ENCODE data around the gene ERP27. TPM values are rescaled to one million over a fixed set of nuclear protein-coding genes. Genes with fewer than 3 reads are reported as not detected.

Gene ERP27
- not detected in 5 replicates for total RNA-seq (2022; extraction: Qiagen RNA extraction; ENCODE audit: low read depth)

DNA sequence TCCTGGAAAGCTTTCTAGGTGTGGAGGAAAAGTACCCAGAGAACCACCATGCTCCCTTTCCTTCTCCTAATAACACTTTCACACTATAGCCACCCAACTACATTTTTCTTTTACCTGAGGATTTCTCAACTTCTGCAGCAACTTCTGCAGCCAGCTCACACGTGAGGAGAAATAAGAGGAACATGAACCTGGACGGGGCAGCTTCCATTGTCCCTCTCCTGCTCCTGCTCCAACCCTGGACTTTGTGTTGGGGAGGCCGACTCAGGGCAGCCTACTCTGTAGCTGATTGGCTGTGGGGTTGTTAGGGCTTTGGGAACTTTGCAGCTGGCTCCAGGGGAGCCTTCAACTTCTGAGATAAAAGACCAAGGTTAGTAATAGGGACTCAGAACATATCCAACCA, at the start of gene ERP27:
Gene ERP27, minus strand, starts transcription at position 237 of the 400 bp plus-strand sequence. Its CDS starts 29 bp downstream, at position 208.

DNA sequence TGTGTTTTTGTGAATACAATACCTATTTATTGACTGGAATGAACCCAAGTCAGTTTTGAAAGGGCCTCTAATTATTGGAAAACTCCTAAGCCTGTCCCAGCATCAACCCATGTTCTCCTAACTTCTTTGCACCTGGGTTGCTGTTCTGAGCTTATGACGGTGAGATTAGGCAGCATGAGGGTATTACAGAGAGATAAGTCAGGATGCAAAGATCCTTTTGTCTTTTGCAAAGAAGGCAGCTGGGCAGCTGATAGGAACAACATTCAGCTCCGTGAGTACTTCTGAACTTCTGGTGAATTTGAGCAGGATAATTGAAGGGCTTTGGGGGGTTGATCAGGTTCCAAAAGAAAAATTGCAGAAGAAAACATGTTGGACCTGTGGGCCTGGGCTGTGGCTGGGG, 34.5 kb upstream of the ERP27 start, which contains the start of gene PDE6H:
Gene PDE6H, plus strand, starts transcription at position 227 of the 400 bp plus-strand sequence. CDS start 4,971 bp downstream, outside the sequence.

DNA sequence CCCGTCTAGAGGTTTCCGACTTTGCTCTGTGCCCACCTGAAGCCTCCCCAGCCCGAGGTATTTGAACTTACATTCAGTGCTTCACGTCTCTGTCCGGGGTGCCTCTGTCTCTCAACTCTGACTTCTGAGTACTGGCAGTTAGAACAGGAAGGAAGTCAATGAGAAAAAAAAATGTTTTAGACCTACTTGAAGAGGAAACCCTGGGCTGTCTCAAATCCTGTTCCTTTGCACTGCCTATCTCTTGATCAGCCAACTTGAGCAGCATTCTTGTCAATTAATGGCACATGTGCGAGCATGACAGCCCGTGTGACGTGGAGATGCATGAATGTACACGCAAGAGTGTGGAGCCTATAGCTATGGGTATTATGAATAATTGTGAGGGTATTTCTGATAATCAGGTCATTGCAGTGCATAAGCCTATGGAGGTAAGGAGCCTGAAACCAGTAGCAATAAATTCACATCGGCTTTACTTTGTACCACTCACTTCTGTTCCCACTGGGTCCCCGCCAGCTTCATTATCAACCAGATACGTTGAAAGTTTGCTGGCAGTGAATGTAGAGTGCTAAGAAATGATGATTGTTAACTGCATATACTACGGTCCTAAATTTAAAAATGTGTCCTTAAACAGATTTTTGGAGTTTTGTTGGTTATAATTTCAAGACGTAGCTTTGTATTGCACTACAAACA, 23.3 kb upstream of the ERP27 start, which contains the start of gene ARHGDIB:
Gene ARHGDIB, minus strand, starts transcription at position 136 of the 687 bp plus-strand sequence. CDS start 10,889 bp downstream, outside the sequence.

DNA sequence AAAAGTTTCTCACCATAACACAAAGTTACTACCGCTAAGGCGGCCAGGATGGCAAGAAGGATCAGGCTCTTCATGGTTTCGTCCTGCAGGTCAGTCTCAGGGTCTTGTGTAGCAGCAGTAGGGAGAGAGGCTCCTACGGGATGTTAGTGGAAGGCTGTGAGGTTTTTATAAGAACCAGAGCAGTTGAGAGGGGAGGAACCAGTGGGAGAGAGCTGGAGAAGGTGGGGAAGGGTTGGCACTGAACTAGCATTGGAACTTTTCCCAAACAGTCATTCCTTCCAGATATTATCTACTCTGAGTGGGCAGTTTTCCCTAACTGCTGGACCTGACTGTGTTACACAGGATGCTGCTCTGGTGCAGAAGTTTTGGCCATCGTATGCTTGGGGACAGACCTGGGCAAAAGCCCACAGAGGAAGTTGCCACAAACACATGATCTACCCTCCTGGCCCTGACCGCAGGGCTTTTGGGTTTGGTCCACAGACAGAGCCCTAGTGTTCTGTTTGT, 52.6 kb downstream of the ERP27 start, which contains the start of gene MGP:
Gene MGP, minus strand, starts transcription at position 137 of the 504 bp plus-strand sequence. Its CDS starts 63 bp downstream, at position 74.

Other genes with a start within 250 kb of the ERP27 start
- 0.03 TPM in 1 of 5 replicates, not detected in the others for gene GUCY2C, start 241.9 kb downstream of the ERP27 start, total RNA-seq (2022; extraction: Qiagen RNA extraction; ENCODE audit: low read depth)
- 45.2 to 49.2 TPM (median 48.1 TPM) in 5 replicates for gene WBP11, start 135.1 kb downstream of the ERP27 start, total RNA-seq (2022; extraction: Qiagen RNA extraction; ENCODE audit: low read depth)
- 1.5 to 2.4 TPM (median 1.8 TPM) in 5 replicates for gene C12orf60, start 134.9 kb downstream of the ERP27 start, total RNA-seq (2022; extraction: Qiagen RNA extraction; ENCODE audit: low read depth)
- 0.06 TPM in 1 of 5 replicates, not detected in the others for gene SMCO3, start 124.4 kb downstream of the ERP27 start, total RNA-seq (2022; extraction: Qiagen RNA extraction; ENCODE audit: low read depth)
- gene ART4, start 95.0 kb downstream of the ERP27 start, total RNA-seq (2022; extraction: Qiagen RNA extraction; ENCODE audit: low read depth) = not detected in 5 replicates
- not detected in 5 replicates for gene MGP, start 52.7 kb downstream of the ERP27 start, total RNA-seq (2022; extraction: Qiagen RNA extraction; ENCODE audit: low read depth)
- 1.1 to 1.5 TPM (median 1.3 TPM) in 5 replicates for gene ARHGDIB, start 23.1 kb upstream of the ERP27 start, total RNA-seq (2022; extraction: Qiagen RNA extraction; ENCODE audit: low read depth)
- gene PDE6H, start 34.5 kb upstream of the ERP27 start, total RNA-seq (2022; extraction: Qiagen RNA extraction; ENCODE audit: low read depth) = not detected in 5 replicates